Activated T-cell treated with anti-CD3 and anti-CD28 coated beads for 4 hours (primary cell): Measurements from ENCODE around the gene TMEM143.
"Not testable (repeated sequence)": the region's sequence is repeated elsewhere in the genome, so short reads cannot be mapped to it uniquely, and the experiment has no call there.

Experiments
- DNase-seq: peaks from one replicate; pipeline ENCODE4 v3.0.0-alpha.2; 2020

The TMEM143 gene

GRCh38 chr19:48325265-48325910 lies 38.4 kb downstream of the TMEM143 start, which contains the start of gene EMP3:
Gene EMP3, plus strand, starts transcription at chr19:48325552. Its CDS starts 1,293 bp downstream, at chr19:48326845.
- peak; percentile 72 for DNase-seq

GRCh38 chr19:48321622-48322591 lies 41.8 kb downstream of the TMEM143 start:
- peak; percentile 99 for DNase-seq

DNA sequence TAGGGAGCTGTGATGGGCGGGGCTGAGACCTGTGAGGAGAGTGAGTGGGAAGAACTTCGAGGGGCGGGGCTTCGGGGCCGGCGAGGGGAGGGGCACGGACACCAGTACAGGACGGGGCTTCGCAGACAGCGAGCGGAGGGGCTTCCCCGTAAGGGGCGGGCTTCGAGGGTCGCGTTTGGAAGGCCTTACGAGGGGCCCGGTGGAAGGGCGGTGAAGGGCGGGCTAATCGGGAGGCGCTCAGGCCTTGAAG lies 42.4 kb downstream of the TMEM143 start:
- DNase-seq, result peak; percentile 93

DNA sequence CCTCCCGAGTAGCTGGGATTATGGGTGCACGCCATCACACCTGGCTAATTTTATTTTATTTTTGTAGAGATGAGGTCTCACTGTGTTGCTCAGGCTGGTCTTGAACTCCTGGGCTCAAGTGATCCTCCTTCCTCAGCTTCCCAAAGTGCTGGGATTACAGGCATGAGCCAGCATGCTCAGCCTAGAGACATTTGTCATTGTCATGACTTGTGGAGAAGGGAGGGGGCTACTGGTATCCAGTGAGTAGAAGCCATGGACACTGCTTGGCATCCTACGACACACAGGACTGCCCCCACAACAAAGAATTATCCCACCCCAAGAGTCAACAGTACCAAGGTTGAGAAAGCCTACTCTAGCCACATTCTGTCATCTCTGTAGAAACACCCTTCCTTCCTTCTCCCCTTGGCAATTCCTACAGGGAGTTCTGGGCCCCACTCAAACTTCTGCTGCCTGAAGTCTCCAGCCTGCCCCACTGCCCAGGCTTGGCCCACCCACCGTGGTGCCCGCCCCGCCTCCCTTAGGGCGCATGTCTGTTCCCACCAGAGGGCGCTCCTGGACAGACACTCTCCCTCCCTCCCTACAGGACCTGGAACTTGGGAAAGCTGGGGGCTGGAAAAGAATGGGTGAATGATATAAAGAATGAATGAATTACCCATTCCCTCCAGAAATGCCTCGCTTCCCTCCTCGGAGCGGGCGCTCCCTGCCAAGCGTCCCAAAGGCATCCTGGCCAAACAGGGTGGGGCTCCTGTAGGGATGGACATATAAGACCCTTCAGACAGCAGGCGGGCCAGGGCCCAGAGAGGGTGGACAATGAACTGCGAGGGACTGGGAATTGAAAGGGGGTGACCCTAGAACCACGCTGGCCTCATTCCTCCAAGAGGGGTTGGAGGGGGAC lies 43.8 kb downstream of the TMEM143 start:
- peak; percentile 73 for DNase-seq

- no peak for DNase-seq
Measured at GRCh38 chr19:48318286-48318987, 45.3 kb downstream of the TMEM143 start.

- not testable (repeated sequence) for DNase-seq
Measured at GRCh38 chr19:48317708-48317960, 46.1 kb downstream of the TMEM143 start.

GRCh38 chr19:48315712-48316111 lies 48.0 kb downstream of the TMEM143 start:
- DNase-seq, result no peak

DNA sequence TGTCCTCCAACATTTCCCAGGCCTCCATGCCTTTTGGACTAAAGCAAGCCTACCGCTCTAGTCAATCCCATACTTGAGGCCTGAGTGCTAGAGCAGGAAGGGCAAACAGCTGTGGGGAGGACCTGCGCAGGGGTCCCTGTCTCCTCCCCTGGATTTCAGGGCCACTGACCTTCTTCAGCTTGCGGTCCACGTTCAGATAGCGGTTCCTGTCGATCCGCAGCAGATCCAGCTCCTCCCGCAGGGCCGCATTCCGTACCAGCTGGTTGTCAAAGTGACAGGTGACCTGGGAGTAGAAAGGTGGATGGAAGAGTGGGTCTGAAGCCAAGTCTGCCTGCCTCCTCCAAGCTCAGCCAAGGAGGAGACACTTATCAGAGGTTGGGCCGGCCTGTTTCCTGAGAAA lies 52.4 kb downstream of the TMEM143 start:
- no peak for DNase-seq

- DNase-seq, result no peak
Measured at GRCh38 chr19:48310227-48310626, 53.5 kb downstream of the TMEM143 start.

- not testable (repeated sequence) for DNase-seq
Measured at GRCh38 chr19:48309731-48310130, 54.0 kb downstream of the TMEM143 start.

- no peak for DNase-seq
Measured at GRCh38 chr19:48308631-48309586, 54.8 kb downstream of the TMEM143 start.

DNA sequence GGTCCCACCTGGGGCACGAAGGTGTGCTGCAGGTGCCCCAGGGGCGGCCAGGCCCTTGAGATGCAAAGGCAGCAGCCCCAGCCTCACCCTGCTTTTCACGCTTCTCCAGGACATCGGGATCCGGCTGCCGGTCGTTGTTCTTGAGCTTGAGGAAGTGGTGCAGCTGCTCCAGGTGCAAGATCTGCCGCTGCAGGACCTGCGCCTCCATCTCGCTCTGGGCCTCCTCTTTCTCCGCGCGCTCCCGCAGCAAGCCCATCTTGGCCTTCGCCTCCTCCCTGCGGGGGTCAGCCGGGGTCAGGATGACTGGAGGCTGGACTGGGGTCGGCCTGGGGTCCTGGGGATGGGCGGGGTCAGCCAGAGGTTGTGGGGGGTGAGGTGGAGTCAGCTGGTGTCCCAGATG lies 59.9 kb downstream of the TMEM143 start:
- DNase-seq, result no peak

DNA sequence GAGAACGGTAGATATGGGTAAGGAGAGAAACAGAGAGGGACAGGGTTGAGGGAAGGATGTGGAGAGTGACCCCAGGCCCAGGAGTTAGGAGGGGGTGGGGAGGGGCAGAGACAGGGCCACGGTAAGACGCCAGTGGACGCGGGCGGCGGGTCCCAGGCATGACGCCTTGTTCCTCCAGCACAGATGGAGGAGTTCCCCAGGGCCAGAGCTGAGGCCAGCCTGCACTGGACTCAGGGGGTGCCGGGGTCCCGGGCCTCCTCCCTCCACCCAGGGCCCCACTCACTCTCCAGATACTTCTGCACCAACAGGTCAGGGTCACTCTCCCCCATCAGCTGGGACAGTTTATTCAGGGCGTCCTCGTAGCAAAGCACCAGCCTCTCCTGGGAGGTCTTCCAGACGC lies 60.4 kb downstream of the TMEM143 start:
- no peak for DNase-seq

DNA sequence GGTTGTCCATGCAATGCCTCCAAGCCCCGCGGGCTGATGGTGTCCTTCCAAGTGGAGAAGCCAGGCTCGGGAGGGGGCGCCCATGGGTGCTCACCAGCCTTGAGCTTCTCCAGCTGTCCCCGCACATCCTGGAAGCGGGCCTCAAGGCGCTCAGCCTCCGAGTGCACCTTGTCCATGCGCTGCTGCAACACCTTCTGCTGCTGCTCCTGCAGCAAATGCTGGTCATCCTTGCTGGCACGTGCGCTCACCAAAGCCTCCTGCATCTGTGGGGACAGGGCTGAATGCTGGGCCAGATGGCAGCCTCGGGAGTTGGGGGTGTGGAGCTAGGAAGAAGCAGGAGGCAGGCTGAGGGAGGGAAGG lies 61.2 kb downstream of the TMEM143 start:
- no peak for DNase-seq

DNA sequence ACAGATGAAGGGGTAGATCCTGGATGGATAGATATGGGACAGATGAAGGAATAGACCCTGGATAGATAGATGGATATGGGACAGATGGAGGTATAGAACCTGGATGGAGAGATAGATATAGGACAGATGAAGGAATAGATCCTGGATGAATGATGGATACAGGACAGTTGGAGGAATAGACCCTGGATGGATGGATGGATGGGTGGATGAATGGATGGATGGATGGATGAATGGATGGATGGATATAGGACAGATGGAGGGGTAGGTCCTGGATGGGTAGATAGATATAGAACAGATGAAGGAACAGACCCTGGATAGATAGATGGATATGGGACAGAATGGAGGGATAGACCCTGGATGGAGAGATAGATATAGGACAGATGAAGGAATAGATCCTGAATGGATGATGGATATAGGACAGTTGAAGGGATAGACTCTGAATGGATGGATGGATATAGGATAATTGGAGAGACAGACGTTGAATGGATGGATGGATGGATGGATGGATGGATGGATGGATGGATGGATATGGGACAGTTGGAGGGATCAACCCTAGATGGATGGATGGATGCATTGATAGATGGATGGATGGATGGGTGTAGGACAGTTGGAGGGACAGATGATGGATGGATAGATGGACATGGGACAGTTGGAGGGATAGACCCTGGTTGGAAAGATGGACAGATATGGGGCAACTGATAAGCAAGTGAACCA lies 61.7 kb downstream of the TMEM143 start:
- no peak for DNase-seq

GRCh38 chr19:48297975-48298374 lies 65.8 kb downstream of the TMEM143 start:
- no peak for DNase-seq

DNA sequence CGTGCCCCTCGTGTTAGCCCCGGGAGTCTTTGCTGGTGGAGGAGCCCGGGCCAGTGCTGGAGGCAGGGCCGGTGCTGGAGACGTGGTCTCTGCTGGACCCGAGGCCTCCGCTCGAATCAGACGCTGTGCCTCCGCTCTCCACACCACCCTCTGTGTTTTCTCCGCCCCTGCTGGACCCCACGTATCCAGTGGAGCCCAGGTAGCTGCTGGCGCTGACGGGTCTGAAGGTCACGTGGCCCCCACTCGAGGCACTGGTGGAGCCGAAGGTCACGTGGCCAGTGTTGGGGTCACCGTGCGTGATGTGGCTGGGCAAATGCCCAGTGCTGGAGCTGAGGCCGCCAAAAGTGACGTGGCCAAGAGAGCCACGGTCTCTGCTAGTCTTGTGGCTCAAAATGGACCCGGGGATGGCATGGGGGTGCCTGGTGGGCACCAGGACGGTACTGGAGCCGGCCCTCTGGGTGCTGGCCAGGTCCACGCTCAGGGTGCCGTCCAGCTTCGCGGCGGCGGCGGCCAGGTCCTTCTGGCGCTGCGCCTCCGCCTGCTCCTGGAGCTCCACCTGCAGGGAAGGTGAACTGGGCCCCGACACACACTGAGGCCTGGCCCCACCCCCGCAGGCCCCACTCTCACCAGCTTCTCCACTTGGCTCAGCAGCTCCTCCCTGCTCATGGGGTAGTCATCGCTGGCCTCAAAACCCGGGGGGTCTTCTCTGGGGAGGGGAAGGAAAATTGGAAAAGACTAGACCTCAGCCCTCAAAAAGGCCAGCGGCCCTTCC lies 66.6 kb downstream of the TMEM143 start:
- no peak for DNase-seq

DNA sequence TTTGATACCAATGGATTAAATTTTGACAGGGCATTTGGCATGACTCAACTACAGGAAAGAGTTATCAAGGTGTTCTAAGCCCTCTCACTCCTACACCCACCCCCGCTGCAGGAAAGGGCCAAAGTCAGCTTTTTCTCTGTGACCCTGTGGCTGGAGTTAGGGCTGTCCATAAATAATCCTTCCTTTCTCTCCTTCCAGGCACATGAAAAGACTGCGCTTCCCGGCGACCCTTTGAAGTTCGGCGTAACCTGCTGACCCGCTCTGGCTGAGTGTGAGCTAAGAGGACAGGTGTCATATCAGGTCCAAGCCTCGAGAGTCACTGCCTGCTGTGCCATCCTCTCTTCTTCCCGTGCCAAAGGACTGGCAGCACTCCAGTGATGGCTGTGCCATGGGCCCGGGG lies 68.3 kb downstream of the TMEM143 start:
- DNase-seq, result no peak

DNA sequence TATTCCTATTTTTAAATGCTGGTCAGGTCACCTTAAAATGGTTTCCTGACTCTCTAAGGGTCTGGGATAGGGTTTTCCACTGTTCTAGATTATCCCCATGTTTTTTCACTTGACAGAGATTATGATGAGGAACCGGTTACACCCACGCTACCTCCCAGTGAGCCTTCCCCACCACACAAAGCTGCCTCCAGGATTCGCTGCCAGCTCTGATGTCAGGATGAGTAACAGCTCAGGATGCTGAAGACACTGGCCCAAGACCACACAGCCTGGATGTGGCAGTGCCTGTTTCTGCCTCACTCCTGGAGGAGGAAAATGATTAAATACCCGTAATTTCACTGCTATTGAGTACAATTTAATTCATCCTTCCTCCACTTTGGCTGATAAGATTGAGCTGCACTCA lies 70.9 kb downstream of the TMEM143 start:
- DNase-seq, result no peak

GRCh38 chr19:48291489-48291815 lies 72.3 kb downstream of the TMEM143 start:
- not testable (repeated sequence) for DNase-seq
